GM12878 (cell line): ENCODE data around the gene MYMX.

ENCODE experiments used
- ASH2L ChIP-seq: fragments of 300-600, 200-600 bp; sonication (generic); IDR thresholded peaks from 2 replicates; pipeline ENCODE4 v1.6.1; 2017; ENCODE audit warnings: low read depth, mild to moderate bottlenecking, borderline replicate concordance
- BCL11A ChIP-seq: IDR thresholded peaks from 2 replicates; pipeline ENCODE4 v1.6.1; 2011; ENCODE audit warnings: low read depth, low read length
- BMI1 ChIP-seq: fragments of 450-650 bp; IDR thresholded peaks from 2 replicates; pipeline ENCODE4 v1.6.1; 2016; ENCODE audit warnings: mild to moderate bottlenecking, moderate library complexity, borderline replicate concordance
- EZH2 ChIP-seq: IDR thresholded peaks from 2 replicates; pipeline ENCODE4 v1.6.1; 2012; ENCODE audit warnings: low read depth, mild to moderate bottlenecking, control low read depth, inconsistent platforms, low read length, borderline replicate concordance; ENCODE audit not compliant: control insufficient read depth
- HDAC6 ChIP-seq: fragments of 200-600 bp; sonication (generic); IDR thresholded peaks from one replicate; pipeline ENCODE4 v1.8.0; 2017; ENCODE audit warnings: antibody characterized with exemption; ENCODE audit not compliant: unreplicated experiment
- JUNB ChIP-seq: IDR thresholded peaks from 2 replicates; pipeline ENCODE4 v1.6.1; 2016; ENCODE audit warnings: antibody characterized with exemption, mild to moderate bottlenecking
- MXI1 ChIP-seq: fragments of 150-350 bp; IDR thresholded peaks from 2 replicates; pipeline ENCODE4 v1.6.1; 2011; ENCODE audit warnings: low read depth, mild to moderate bottlenecking, inconsistent platforms, low read length, improper control_type of control experiment
- REST ChIP-seq: IDR thresholded peaks from 2 replicates; pipeline ENCODE4 v1.6.1; 2012; ENCODE audit warnings: mild to moderate bottlenecking, low read depth, low read length
- RFX5 ChIP-seq: IDR thresholded peaks from 2 replicates; pipeline ENCODE4 v1.6.1; 2011; ENCODE audit warnings: low read depth, low read length, improper control_type of control experiment
- STAT3 ChIP-seq: IDR thresholded peaks from 2 replicates; pipeline ENCODE4 v1.6.1; 2011; ENCODE audit warnings: low read depth, low read length, improper control_type of control experiment
- SUPT20H ChIP-seq: IDR thresholded peaks from 2 replicates; pipeline ENCODE4 v1.6.1; 2011; ENCODE audit warnings: low read depth, mild to moderate bottlenecking, low read length, moderate library complexity, borderline replicate concordance; ENCODE audit not compliant: control insufficient read depth
- YY1 ChIP-seq: IDR thresholded peaks from 2 replicates; pipeline ENCODE4 v1.6.1; 2011; ENCODE audit warnings: low read depth, mild to moderate bottlenecking, low read length

- TF ChIP-seq RFX5 = no peak
- no peak for TF ChIP-seq MXI1
- TF ChIP-seq STAT3 = no peak
- no peak for TF ChIP-seq JUNB
- no peak for TF ChIP-seq ASH2L
- no peak for TF ChIP-seq BCL11A
- TF ChIP-seq EZH2 = no peak
- TF ChIP-seq YY1 = no peak
- TF ChIP-seq BMI1 = no peak
- TF ChIP-seq HDAC6 = no peak
- TF ChIP-seq SUPT20H = no peak
- no peak for TF ChIP-seq REST
Observed at GRCh38 chr6:44202332-44202971, 14.3 kb upstream of the MYMX start.
